MM.1S (cell line): Measurements from ENCODE around the gene NOL9.

Experiments used
- EZH2 ChIP-seq: fragments of 300-600 bp; sonication (generic); optimal IDR thresholded peaks from 2 replicates; pipeline ENCODE3; 2017; ENCODE audit warnings: low read depth, mild to moderate bottlenecking, antibody characterized with exemption, low read length, mixed read lengths
- TF ChIP-seq, protein P1 (sequence below): fragments of 300-600 bp; sonication (generic); IDR thresholded peaks from 2 replicates; pipeline ENCODE4 v1.5.1; 2016; ENCODE audit warnings: antibody characterized with exemption, low read length, mixed read lengths

DNA sequence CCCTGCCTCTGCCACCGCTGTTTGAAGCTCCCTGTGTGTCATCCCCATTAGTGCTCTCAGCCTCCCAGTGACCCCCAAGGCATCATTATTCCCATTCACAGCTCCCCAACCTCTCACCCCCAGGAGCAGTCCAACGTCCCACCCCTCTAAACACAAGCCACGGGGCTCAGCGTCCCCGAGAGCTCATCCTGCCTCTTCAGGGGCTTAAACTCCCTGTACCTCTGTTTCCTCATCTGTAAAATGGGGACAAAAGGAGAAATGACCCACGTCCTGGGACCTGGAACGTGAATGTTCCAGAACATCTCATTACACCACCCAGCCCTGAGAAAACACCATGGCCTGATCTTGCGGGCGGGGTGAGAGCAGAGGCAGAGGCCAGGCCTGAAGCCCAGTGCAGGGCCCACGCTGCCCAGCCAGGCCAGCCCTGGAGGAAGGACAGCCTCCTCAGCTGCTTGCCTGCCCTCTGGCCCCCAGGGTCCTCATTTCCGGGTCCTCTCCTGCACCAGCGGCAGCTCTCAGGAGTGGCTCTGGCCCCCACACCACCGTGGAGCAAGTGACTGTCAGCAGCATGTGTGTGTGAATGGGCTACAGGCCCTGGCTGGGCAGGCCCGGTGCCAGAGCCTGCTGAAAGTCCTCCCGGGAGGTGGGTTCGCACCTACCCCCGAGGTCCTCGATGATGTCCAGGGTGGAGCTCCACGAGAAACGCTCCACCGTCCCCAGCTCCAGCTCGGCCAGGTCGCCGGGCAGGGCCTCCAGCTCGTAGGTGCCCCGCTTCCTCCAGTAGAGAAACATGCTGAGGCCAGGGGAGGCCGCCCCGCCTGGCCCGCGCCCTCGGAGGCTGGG, 48.7 kb downstream of the NOL9 start:
- TF ChIP-seq EZH2, result no peak
- TF ChIP-seq, protein P1, sequence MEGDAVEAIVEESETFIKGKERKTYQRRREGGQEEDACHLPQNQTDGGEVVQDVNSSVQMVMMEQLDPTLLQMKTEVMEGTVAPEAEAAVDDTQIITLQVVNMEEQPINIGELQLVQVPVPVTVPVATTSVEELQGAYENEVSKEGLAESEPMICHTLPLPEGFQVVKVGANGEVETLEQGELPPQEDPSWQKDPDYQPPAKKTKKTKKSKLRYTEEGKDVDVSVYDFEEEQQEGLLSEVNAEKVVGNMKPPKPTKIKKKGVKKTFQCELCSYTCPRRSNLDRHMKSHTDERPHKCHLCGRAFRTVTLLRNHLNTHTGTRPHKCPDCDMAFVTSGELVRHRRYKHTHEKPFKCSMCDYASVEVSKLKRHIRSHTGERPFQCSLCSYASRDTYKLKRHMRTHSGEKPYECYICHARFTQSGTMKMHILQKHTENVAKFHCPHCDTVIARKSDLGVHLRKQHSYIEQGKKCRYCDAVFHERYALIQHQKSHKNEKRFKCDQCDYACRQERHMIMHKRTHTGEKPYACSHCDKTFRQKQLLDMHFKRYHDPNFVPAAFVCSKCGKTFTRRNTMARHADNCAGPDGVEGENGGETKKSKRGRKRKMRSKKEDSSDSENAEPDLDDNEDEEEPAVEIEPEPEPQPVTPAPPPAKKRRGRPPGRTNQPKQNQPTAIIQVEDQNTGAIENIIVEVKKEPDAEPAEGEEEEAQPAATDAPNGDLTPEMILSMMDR, result no peak
